SK-N-SH (cell line): ENCODE results near the gene SUMO2. TPM values are rescaled to one million over a fixed set of nuclear protein-coding genes. Genes with fewer than 3 reads are reported as not detected.

Experiments
- CTCF ChIA-PET: fragments of 300-600, 350-600 bp; formaldehyde crosslinking; extraction: SDS; loops from one replicate; lab custom pipeline; 2021; lab: Yijun Ruan, JAX
- POLR2A ChIA-PET: fragments of 350-600 bp; sonication (Branson Sonifier 250); formaldehyde crosslinking; extraction: SDS; loops from one replicate; lab custom pipeline; 2020; ENCODE audit warnings: antibody characterized with exemption, inconsistent platforms; lab: Yijun Ruan, JAX
- DNase-seq: peaks from one replicate; pipeline ENCODE4 v3.0.0; 2012
- H2AFZ ChIP-seq: fragments of 200-600 bp; sonication (generic); 2 replicates; pipeline ENCODE4 v1.8.1; 2016; ENCODE audit warnings: antibody characterized with exemption, mild to moderate bottlenecking, low read depth
- H3F3A ChIP-seq: fragments of 200-600 bp; sonication (generic); replicated peaks from 2 replicates; pipeline ENCODE3; 2016; ENCODE audit warnings: antibody characterized with exemption, mild to moderate bottlenecking; ENCODE audit not compliant: insufficient read depth
- H3K27ac ChIP-seq, 2 experiments: fragments of 200-500 bp in 1 of 2; fragments of 200-600 bp in 1 of 2; sonication (Bioruptor generic) in 1 of 2; sonication (generic), shearing (Covaris generic) in 1 of 2; 2 replicates each; pipeline versions ENCODE4 v1.5.1 to v1.6.1; 2014 to 2016; ENCODE audit warnings: low read depth in 2 of 2, inconsistent platforms in 1 of 2, low read length in 1 of 2, mild to moderate bottlenecking in 1 of 2, mixed read lengths in 1 of 2
- H3K27me3 ChIP-seq: fragments of 200-600 bp; sonication (generic), shearing (Covaris generic); 2 replicates; pipeline ENCODE4 v1.6.1; 2016; ENCODE audit warnings: mixed run types; ENCODE audit not compliant: insufficient read depth
- H3K36me3 ChIP-seq, 2 experiments: fragments of 200-500 bp in 1 of 2; fragments of 200-600 bp in 1 of 2; sonication (Bioruptor generic) in 1 of 2; sonication (generic) in 1 of 2; replicated peaks in 1 of 2; 2 replicates each; pipeline versions ENCODE3 to v1.5.1; 2014 to 2016; ENCODE audit warnings: low read length in 1 of 2, mild to moderate bottlenecking in 1 of 2; ENCODE audit not compliant: insufficient read depth in 2 of 2, control insufficient read depth in 1 of 2
- H3K4me1 ChIP-seq, 2 experiments: fragments of 200-500 bp in 1 of 2; fragments of 200-600 bp in 1 of 2; sonication (Bioruptor generic) in 1 of 2; sonication (generic), shearing (Covaris generic) in 1 of 2; 2 replicates each; pipeline versions ENCODE4 v1.5.1 to v1.6.1; 2014 to 2016; ENCODE audit warnings: low read depth in 1 of 2, low read length in 1 of 2, mixed run types in 1 of 2; ENCODE audit not compliant: insufficient read depth in 2 of 2, control insufficient read depth in 1 of 2
- H3K4me2 ChIP-seq: fragments of 200-600 bp; sonication (generic), shearing (Covaris generic); 2 replicates; pipeline ENCODE4 v1.6.1; 2017; ENCODE audit warnings: mixed run types
- H3K4me3 ChIP-seq, 2 experiments: fragments of 200-500 bp in 1 of 2; fragments of 200-600 bp in 1 of 2; sonication (Bioruptor generic) in 1 of 2; sonication (generic), shearing (Covaris generic) in 1 of 2; 2 replicates each; pipeline versions ENCODE4 v1.5.1 to v1.8.1; 2014 to 2016; ENCODE audit warnings: low read depth in 2 of 2, inconsistent platforms in 1 of 2, low read length in 1 of 2, mild to moderate bottlenecking in 1 of 2, mixed read lengths in 1 of 2, moderate library complexity in 1 of 2
- H3K79me2 ChIP-seq: fragments of 200-600 bp; sonication (generic); 2 replicates; pipeline ENCODE4 v1.8.1; 2017; ENCODE audit warnings: mild to moderate bottlenecking; ENCODE audit not compliant: insufficient read depth
- H3K9ac ChIP-seq: fragments of 200-600 bp; sonication (generic); 2 replicates; pipeline ENCODE4 v1.6.1; 2017; ENCODE audit warnings: mixed run types
- H3K9me2 ChIP-seq: fragments of 200-600 bp; sonication (generic); 2 replicates; pipeline ENCODE4 v1.6.1; 2017; ENCODE audit warnings: mixed run types
- H3K9me3 ChIP-seq: fragments of 200-600 bp; sonication (generic); 2 replicates; pipeline ENCODE4 v1.6.1; 2017; ENCODE audit warnings: mixed run types, mild to moderate bottlenecking, moderate library complexity
- H4K20me1 ChIP-seq: fragments of 200-600 bp; sonication (generic); 2 replicates; pipeline ENCODE4 v1.6.1; 2017; ENCODE audit warnings: mild to moderate bottlenecking, mixed run types; ENCODE audit not compliant: insufficient read depth
- ELF1 ChIP-seq: IDR thresholded peaks from 2 replicates; pipeline ENCODE4 v1.4.0; 2012
- EP300 ChIP-seq, 2 experiments: IDR thresholded peaks; 2 replicates each; pipeline versions ENCODE4 v1.4.0 to v1.6.1; 2012; ENCODE audit warnings: borderline replicate concordance in 1 of 2, low read depth in 1 of 2, low read length in 1 of 2
- EZH2phosphoT487 ChIP-seq: fragments of 200-600 bp; sonication (generic); IDR thresholded peaks from 2 replicates; pipeline ENCODE4 v1.6.1; 2017; ENCODE audit warnings: low read depth, mixed run types, mild to moderate bottlenecking, antibody characterized with exemption, moderate library complexity, borderline replicate concordance
- FOSL2 ChIP-seq: IDR thresholded peaks from 2 replicates; pipeline ENCODE4 v1.4.0; 2012; ENCODE audit warnings: low read depth, mild to moderate bottlenecking, moderate library complexity, borderline replicate concordance
- FOXJ3 ChIP-seq: sonication (generic); formaldehyde crosslinking; IDR thresholded peaks from 2 replicates; pipeline ENCODE4 v1.5.1; 2020; ENCODE audit warnings: mild to moderate bottlenecking, missing genetic modification reagents
- GABPA ChIP-seq: IDR thresholded peaks from 2 replicates; pipeline ENCODE4 v1.4.0; 2012; ENCODE audit warnings: low read depth, mild to moderate bottlenecking
- GATA2 ChIP-seq: sonication (generic); formaldehyde crosslinking; IDR thresholded peaks from 2 replicates; pipeline ENCODE4 v1.5.0; 2020; ENCODE audit warnings: mild to moderate bottlenecking, missing genetic modification reagents
- JUND ChIP-seq: IDR thresholded peaks from 2 replicates; pipeline ENCODE4 v1.4.0; 2012
- MXI1 ChIP-seq: IDR thresholded peaks from 2 replicates; pipeline ENCODE4 v1.6.1; 2012; ENCODE audit warnings: mild to moderate bottlenecking, low read depth, low read length, improper control_type of control experiment
- POLR2AphosphoS5 ChIP-seq: IDR thresholded peaks from 2 replicates; pipeline ENCODE4 v1.6.1; 2012; ENCODE audit warnings: low read depth, low read length
- RXRA ChIP-seq: IDR thresholded peaks from 2 replicates; pipeline ENCODE4 v1.4.0; 2012; ENCODE audit warnings: low read depth, mild to moderate bottlenecking, borderline replicate concordance
- SIN3A ChIP-seq: IDR thresholded peaks from 2 replicates; pipeline ENCODE4 v1.6.1; 2012; ENCODE audit warnings: low read depth, mild to moderate bottlenecking, low read length, moderate library complexity, borderline replicate concordance
- TAF1 ChIP-seq: IDR thresholded peaks from 2 replicates; pipeline ENCODE4 v1.6.1; 2012; ENCODE audit warnings: low read depth, mild to moderate bottlenecking, low read length, moderate library complexity, borderline replicate concordance
- TCF12 ChIP-seq: IDR thresholded peaks from 2 replicates; pipeline ENCODE4 v1.4.0; 2012
- TEAD4 ChIP-seq: IDR thresholded peaks from 2 replicates; pipeline ENCODE4 v1.4.0; 2012; ENCODE audit warnings: mild to moderate bottlenecking, borderline replicate concordance; ENCODE audit not compliant: insufficient read depth
- YY1 ChIP-seq: IDR thresholded peaks from 2 replicates; pipeline ENCODE4 v1.4.0; 2012; ENCODE audit warnings: low read depth, mild to moderate bottlenecking
- WGBS: methylation state at CpG from one replicate; pipeline ENCODE4 v1.1.6; 2017; ENCODE audit warnings: low lambda C conversion rate; 5-methylcytosine and 5-hydroxymethylcytosine counted together
- polyA plus RNA-seq, 3 experiments: library from polyadenylated mRNA; depleted of rRNA; stranded (reverse); fragments of >200 nt; gene quantifications; 2 replicates each; pipeline ENCODE4 v1.2.3, GENCODE V29; 2012
- TF ChIP-seq, protein P1 (sequence below): IDR thresholded peaks from 2 replicates; pipeline ENCODE4; 2012
- TF ChIP-seq, protein P2 (sequence below): IDR thresholded peaks from 2 replicates; pipeline ENCODE4 v1.4.0; 2012; ENCODE audit warnings: low read depth, borderline replicate concordance
- TF ChIP-seq, protein P3 (sequence below): fragments of 150-350 bp; IDR thresholded peaks from 2 replicates; pipeline ENCODE4 v1.6.1; 2017; ENCODE audit warnings: antibody characterized with exemption, low read length, low read depth, borderline replicate concordance

Gene SUMO2
- polyA plus RNA-seq, 1 of the 3 experiments (the other 2 are of a cell fraction) = 114 TPM

DNA sequence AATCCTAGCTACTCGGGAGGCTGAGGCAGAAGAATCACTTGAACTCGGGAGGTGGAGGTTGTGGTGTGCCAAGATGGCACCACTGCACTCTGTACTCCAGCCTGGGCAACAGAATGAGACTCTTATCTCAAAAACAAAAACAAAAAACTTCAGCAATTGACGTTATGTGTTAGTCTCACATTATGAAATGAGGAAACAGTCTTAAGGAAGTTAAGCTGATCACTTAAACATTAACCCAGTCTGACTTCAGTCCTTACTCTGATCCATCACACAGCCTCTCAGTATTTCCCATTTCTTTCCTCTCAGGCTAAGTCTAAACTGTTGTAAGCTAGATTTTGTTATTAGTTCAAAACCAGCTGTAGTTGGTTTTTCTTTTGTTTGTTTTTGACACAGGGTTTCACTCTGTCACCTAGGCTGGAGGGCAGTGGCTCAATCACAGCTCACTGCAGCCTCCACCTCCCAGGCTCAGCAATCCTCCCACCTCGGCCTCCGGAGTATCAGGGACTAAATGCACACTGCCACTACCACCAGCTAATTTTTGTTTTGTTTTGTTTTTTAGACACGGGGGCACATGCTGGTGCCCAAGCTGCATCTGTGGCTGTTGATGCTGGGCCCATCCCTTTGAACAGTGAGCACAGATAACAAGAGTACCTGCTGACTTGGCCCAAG is 34.7 kb downstream of the SUMO2 start:
- peaks cover 47 to 61% of the 10 kb centered on the region in 2 experiments for H3K36me3 ChIP-seq
- DNase-seq = no peak

DNA sequence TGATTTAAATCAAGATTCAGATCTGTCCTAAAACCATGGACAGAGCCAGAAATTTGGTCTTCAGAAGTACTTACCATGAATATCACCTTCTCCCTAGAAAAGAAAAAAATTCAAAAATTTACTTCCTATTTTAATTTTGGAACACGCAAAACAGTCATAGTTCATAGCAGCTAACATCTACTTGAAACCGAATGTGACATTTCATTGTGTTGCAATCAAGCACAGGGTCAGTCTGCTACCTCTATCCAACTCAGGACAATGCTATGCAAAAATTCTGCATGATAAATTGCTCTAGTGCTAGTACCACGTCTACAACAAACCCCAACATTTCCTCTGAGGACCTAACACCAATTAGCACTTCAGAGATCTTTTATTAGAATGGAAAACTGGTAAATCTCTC is 36.2 kb downstream of the SUMO2 start:
- Histone ChIP-seq H3K36me3 (peaks cover 53 to 72% of the 10 kb centered on the region in 2 experiments), H3K27ac (no peak overlapping the region), H3K9me2 (no peaks in the 10 kb centered on the region), H3K4me3 (no peak overlapping the region), H3K9me3 (no peaks in the 10 kb centered on the region), H3K79me2 (peaks cover 96% of the 10 kb centered on the region), H3K9ac (no peak overlapping the region)
- POLR2A ChIA-PET = no interaction called here
- no peak for DNase-seq
- TF ChIP-seq POLR2AphosphoS5 (peak; percentile 10; the same call in 1 of the 2 replicates), TCF12 (no peak), GABPA (no peak), ELF1 (no peak), EZH2phosphoT487 (no peak)
- TF ChIP-seq, all 33 proteins: peak for 1
- Histone ChIP-seq H3K4me1 (no peaks in the 10 kb centered on the region; a peak in 2 of 4 replicates), H2AFZ (no peak overlapping the region), H4K20me1 (peaks cover 53% of the 10 kb centered on the region), H3K27me3 (no peaks in the 10 kb centered on the region), H3K4me2 (no peak overlapping the region), H3F3A (peaks cover 46% of the 10 kb centered on the region)
- 87% methylated on average over 3 of the region's 3 CpGs for WGBS
- CTCF ChIA-PET = interaction anchor here (2.1 to 2.7 kb wide), 2 partner anchors 16 to 32 kb away, joined by 8 to 16 read pairs; partner anchors contain the start of gene NT5C

More for the DNA sequence above, 34.7 kb downstream of the SUMO2 start:
- TF ChIP-seq TCF12 (no peak), SIN3A (no peak), FOXJ3 (no peak), EP300 (IDR thresholded peaks at IDR 0.05; ENCODE audit: borderline replicate concordance in 1 of 2, low read depth in 1 of 2, low read length in 1 of 2) (no peak), MXI1 (no peak), GATA2 (no peak), TEAD4 (no peak), EZH2phosphoT487 (no peak), YY1 (no peak), TAF1 (no peak), RXRA (no peak), FOSL2 (no peak), JUND (no peak)
- TF ChIP-seq, protein P1, sequence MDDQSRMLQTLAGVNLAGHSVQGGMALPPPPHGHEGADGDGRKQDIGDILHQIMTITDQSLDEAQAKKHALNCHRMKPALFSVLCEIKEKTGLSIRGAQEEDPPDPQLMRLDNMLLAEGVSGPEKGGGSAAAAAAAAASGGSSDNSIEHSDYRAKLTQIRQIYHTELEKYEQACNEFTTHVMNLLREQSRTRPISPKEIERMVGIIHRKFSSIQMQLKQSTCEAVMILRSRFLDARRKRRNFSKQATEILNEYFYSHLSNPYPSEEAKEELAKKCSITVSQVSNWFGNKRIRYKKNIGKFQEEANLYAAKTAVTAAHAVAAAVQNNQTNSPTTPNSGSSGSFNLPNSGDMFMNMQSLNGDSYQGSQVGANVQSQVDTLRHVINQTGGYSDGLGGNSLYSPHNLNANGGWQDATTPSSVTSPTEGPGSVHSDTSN = no peak
- TF ChIP-seq, protein P2, sequence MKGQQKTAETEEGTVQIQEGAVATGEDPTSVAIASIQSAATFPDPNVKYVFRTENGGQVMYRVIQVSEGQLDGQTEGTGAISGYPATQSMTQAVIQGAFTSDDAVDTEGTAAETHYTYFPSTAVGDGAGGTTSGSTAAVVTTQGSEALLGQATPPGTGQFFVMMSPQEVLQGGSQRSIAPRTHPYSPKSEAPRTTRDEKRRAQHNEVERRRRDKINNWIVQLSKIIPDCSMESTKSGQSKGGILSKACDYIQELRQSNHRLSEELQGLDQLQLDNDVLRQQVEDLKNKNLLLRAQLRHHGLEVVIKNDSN = no peak
- TF ChIP-seq, protein P3, sequence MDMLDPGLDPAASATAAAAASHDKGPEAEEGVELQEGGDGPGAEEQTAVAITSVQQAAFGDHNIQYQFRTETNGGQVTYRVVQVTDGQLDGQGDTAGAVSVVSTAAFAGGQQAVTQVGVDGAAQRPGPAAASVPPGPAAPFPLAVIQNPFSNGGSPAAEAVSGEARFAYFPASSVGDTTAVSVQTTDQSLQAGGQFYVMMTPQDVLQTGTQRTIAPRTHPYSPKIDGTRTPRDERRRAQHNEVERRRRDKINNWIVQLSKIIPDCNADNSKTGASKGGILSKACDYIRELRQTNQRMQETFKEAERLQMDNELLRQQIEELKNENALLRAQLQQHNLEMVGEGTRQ = no peak
- Histone ChIP-seq H3F3A (peaks cover 39% of the 10 kb centered on the region), H2AFZ (no peak overlapping the region), H3K9me3 (no peaks in the 10 kb centered on the region), H4K20me1 (peaks cover 53% of the 10 kb centered on the region), H3K4me1 (no peaks in the 10 kb centered on the region; a peak in 2 of 4 replicates), H3K79me2 (peaks cover 99% of the 10 kb centered on the region), H3K9me2 (no peaks in the 10 kb centered on the region), H3K27ac (no peak overlapping the region), H3K4me2 (no peak overlapping the region), H3K27me3 (no peaks in the 10 kb centered on the region), H3K9ac (no peak overlapping the region), H3K4me3 (no peak overlapping the region)
- POLR2A ChIA-PET = interaction anchor here (0.8 kb wide), 1 partner anchor 16 kb away, joined by 3 read pairs; the partner anchor contains the start of gene NT5C
- WGBS = 82% methylated on average over 6 of the region's 6 CpGs
- CTCF ChIA-PET = interaction anchor here (0.7 to 3.3 kb wide), 7 partner anchors 9 to 100 kb away, joined by 3 to 25 read pairs (median 4); partner anchors contain the start of gene NT5C
